Right lung (tissue), 5 donors: ENCODE data around the gene SLIT3. TPM values are rescaled to one million over a fixed set of nuclear protein-coding genes. Genes with fewer than 3 reads are reported as not detected.

Experiments
- DNase-seq, 2 donors: peaks; one replicate each; pipeline ENCODE4 v3.0.0-alpha.2; 2013
- polyA plus RNA-seq, 5 donors: library from polyadenylated mRNA; unstranded; fragments of 120-200 nt; gene quantifications; one replicate each; pipeline versions ENCODE4 v1.2.1 to v1.2.3, GENCODE V29; 2013; ENCODE audit warnings: inconsistent platforms in 1 of 5, low replicate concordance in 1 of 5; ENCODE audit not compliant: insufficient read length in 5 of 5, insufficient read depth in 1 of 5

Gene SLIT3
- polyA plus RNA-seq, 5 donors = 29.5 to 51.0 (median 42.9) TPM

DNA sequence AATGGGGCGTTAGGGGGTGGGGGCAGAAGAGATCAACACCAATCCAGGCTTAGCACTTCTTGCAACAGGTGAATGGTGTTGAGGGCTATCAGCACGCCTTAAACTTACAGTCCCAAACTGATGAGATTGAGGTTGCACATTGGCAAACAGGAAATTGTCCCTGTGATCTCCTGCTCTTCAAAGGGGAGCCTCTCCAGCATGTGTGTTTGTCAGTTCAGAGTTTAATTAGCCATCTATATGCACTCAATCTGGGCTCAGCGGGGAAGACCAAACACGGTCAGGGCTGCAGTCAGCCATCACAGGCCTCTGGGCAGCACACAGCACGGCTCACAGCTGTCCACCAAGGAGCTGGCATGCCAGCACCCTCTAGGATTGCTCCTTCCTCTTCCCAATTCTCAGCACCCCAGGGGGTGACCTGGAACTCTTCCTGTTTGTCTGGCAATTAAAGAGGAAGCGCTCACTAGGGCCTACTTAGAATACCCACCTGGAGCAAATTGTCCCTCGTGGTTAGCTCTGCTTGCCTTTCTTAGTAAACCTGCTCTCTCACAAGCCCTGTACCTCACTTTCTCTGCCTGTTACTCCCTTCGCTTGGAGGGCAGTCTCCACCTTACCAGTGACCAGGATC, 217.4 kb downstream of the SLIT3 start:
- no peak for DNase-seq

DNA sequence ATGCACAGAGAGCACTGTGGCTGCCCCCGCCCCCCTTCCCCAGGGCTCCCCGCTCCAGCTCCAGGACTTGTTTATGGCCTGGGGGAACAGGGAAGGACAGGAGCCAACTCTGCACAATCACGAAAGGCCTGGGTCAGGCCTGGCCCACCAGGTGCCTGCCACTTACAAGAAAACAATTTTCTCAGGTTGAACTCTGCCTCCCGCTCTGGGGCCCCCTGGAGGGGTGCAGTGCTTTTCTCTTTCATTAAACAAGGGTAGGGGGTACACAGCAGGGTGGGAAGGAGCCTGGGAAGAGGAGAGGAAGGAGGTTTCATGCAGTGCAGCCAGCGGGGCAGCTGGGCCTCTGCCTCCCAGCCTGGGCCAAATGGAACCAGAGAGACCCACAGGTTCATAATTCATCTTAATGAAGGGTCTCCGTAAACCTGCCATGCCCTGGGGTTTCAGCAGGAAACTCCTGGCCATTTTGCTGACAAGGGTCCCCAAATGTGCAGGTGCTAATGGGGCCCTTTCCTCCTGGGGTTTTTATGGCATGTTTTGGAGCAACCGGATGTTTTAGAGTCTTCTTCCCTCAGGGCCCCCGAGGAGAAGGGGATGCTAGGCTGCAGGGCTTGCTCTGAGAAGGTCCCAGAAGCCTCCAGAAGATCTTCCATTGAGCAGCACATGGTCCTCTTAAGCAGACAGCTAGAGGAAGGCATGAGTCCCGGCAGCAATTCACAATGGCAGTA, 219.8 kb downstream of the SLIT3 start:
- DNase-seq = no peak

DNA sequence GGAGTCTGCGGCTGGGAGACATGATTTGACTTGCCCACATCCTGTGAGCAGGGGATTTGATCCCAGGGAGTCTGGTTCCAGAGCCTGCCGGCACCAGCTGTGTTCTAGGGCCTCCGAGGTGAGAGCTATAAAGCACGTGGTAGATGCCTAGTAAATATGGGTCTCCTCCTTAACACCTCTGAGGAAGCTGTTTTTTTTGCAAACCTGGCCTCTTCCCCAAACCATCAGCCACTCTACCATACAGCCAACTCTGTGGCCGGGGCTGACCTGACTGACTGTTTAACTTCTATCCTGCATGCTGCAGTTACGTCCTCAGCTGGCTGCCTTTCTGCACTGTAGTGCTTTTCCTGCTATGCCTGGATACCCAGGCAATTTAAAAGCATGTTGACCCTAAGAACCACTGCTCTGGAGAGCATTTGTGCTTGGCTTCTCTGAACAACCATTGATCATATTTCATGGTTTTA, 220.5 kb downstream of the SLIT3 start:
- no peak for DNase-seq

DNA sequence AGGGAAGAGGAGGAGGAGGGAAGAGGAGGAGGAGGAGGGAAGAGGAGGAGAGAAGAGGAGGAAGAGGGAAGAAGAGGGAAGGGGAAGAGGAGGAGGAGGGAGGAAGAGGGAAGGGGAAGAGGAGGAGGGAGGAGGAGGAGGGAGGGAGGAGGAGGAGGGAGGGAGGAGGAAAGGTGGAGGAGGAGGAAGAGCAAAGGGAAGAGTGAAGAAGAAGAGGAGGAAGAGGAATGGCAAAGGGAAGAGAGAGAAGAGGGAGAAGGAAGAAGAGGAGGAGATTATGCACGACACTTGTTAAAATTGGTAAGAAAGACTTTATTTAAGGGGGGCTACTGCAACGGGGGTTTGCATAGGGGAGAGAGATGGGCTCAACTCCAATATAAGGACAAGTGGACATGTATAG, 221.2 kb downstream of the SLIT3 start:
- DNase-seq = no peak

DNA sequence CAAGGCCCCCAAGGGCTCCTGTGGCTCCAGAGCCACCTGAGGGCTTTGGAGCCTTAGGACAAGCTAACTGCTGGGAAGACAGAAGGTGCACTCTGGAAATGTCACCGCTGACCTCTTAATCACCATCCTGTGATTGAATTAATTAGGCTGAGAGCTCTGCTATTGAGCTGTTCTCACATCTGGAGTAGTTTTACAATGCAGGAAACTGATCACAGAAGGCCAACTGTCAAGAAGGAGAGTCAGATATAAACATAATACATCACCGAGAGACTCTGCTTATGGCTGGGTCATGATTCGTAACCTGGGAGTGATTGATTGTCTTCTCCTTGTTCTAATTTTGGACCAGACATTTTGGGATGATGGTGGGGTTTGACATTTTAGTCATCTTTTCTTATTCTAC, 226.1 kb downstream of the SLIT3 start:
- no peak for DNase-seq

DNA sequence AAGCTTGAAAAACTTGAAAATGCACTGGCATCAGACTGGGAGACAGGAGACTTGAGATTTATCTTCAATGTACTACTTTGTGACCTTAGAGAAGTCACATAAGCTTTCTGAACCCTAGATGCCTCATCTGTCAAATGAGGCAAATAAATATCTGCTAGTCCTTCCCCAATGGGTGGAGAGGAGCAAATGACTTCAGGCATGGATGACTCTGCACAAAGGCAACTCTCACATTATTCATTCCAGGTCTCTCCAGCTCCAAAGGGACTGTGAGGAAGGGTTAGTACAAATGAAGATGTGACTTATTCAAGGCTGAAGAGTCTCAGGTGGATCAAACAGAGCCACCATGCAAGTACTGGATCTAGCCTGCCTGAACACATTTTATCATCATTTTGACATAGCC, 228.7 kb downstream of the SLIT3 start:
- DNase-seq = no peak

DNA sequence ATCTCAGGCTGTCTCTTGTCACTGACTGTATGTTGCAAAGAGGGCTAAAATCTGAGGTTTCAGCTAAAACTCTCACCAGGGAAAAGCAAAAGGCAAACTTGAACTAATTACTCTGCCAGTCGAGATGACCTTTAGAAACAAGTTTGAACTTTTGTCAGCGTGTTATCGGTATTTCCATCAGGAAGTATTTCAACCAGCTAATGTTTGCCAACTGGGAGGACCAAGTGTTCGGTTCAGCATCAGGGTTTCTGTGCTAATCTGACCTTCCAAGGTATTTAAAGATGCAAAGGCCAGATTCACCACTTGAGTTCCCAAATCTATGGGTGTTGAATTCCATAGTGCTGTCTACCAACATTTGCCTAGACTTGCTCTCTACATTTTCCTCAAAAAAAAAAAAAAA, 230.5 kb downstream of the SLIT3 start:
- no peak for DNase-seq

DNA sequence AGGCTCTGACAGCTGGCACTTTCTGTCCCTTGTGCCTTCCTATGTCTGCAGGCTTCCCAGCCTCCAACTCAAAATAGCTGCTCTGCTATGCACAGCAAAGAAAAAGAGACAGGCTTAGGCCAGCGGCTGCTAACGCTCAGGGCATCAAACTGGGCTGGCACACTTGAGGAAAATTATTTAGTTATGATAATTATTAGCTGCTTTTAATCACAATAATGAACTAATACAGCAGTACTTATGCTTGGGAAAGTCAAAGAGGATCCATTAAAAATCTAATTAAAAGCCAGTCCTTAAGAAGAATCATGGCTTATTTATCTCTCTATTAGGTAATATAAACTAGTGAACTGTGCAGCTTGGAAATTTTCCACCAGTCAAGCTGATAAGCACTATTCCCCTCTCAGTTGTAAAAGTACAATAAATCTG, 233.2 kb downstream of the SLIT3 start:
- DNase-seq = peak; percentile 55 to 69

DNA sequence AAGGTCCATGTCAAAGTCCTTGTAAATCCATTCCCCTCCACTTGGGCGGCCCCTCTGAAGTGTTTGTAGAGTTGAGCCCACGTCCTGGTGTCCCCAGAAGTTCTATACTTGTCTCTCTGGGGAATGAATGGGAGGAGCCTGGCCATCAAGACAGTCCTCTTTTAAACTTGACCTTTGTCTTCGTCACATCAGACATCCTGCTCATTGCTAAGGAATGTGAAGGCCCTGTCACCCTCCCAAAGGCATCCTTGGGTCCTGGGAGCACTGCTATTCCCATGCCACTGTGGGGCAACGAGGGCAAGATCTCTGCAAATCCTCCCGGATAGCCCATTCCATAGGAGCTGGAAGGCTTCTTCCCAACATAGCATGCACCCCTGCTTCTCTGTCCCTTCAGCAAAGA, 235.5 kb downstream of the SLIT3 start:
- no peak for DNase-seq

DNA sequence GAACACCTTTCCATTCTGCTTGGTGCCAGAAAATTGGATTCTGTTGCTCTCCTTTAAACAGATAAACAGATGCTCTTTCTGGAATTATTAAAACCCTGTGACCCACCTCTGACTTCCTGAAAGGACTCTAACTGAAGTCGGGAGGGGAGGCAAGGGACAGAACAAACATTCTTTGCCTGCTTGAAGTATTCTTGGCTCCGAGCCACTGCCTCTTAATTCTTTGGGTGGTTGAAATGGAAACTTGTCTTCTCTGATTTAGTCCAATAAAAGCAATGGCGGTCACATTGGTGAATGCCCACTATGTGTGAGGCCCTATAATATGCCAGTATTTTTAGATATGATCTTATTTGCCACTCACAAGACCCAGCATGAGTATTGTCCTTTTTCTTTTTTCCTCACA, 236.8 kb downstream of the SLIT3 start:
- peak in 1 of 2 donors; percentile 23 for DNase-seq

DNA sequence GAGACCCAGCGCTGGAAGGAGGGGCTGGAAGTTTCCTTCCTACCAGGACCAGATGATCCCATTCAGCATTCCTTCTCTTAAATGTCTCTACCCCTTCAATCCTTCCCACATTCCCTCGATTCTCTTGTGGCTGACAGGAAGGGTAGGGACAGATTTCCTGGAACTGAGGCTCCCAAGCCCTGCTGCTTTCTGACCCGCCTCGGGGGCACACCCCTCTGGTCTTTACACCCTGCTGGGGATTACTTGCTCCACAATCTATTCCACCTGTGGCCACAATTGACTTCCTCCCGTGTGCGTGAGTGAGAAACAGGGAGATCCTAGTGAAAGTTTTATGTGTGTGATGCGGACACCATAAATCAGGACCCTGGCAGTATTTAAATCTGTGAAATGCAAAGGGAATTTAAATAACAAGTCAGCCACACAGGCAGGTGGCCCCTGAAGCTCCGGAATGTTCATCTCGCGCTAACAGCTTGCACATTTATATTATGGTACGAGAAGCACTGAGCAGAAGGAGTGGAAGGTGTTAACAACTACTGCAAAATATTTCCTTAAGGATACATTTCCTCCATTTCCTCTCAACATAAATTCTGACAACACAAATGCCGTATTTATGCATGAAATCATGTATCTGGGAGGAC, 237.5 kb downstream of the SLIT3 start:
- DNase-seq = no peak

DNA sequence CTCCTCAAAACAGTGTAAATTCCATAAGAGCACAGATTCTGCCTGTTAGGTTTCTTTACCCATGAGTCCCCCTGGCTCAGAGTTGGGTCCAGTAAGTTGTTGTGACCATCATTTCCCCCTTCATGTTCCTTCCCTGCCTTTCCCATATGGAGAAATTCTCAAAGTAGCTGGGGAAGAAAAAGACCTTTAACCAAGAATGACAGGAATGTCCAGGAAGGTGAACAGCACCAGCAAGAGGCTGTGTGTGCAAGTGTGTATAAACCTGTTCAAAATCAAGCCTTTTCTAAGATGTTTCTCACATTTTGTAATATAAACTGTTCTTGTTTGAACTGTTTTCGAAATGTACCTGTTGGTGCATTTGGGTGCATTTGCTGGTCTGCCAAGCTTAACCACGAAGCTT, 238.2 kb downstream of the SLIT3 start:
- no peak for DNase-seq

DNA sequence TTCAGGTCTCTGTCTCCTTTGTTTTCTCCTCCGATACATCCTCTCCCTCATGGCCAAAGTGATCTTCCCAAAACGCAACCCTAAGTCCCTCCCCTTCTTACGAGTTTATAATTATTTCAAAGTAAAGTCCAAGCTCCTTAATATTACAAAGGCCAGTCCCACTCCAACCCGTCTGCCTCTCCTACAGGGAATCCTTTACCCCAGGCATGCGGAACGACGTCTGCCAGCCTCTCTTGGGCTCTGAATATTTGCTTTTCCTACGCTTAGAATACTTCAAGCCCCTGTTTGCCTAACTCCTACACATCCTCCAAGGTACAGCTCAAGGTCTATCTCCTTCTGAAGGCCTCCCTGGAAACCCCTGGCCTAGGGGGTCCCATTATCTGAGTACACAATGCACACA, 246.4 kb downstream of the SLIT3 start:
- DNase-seq = no peak

DNA sequence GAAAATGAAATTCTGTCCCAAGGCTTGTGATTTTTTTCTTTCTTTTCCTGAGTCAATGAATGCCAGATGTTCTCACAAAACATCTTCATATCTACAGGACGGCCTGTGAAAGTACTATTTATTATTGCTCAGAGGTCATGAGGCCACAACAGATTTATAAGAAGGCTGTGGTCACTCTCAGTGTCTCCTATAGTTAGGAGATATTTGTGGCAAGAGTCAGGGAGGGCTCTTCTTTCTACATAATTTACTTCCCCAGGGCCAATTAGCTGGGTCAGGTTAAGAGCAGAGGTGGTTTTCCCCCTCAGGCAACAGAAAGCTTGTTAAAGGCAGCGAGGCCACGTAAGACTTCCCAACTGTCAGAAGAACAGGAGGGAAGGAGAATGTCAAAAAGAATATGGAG, 248.7 kb downstream of the SLIT3 start:
- DNase-seq = no peak

DNA sequence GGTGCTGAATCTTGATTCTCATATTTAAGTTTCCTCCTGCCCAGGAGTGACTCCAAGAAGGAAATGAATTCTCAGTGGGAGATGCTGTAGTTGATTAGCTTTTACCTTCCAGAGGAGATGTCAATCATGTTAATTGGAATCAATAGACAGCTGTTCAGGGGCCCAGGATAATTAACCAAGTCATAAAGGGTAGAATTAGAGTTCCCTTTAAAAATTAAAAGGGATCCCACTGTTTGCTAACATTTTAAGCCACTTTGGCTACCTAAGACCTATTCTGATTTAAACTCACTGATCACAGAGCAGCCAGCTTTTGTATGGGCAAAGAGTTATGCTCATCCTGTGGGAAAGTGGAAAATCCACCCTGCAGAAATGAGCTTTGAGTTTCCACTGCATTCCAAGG, 249.6 kb downstream of the SLIT3 start:
- no peak for DNase-seq

DNA sequence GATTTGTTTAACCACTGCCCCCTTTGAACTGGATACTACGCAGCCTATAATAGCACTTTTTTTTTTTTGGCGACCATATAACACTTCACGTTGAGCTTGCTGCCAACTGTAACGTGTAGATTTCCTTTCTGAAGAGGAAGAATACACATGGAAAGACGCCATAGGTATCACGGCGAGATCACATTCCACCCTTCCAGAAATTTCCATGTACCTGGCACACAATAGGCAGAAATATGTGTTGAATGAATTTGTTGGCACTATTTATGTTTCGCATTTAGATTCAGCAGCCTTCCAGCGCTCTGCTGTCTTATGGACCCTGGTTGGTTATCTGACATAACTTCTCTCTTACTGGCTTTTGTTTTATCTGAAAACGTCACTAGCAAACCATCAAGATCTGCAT, 250.3 kb downstream of the SLIT3 start:
- no peak for DNase-seq

DNA sequence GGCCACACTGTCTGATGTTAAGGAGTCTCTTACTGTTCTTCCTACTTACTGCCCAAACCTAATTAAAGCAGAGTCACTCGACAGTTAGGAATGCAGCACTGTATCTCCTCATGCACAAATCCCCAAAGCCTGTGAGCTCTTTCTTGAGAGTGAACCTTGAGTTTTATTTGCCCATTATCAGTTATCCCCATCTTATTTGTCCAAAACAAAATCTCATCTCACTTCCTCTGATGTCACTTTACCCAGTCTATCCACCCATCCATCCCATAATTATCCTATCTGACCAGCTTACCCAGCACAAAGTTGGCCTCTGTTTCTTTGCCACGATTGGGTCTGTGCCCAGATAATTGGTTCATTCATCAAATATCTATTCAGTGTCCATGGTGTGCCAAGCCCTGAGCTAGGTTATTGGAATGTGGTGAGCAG, 250.8 kb downstream of the SLIT3 start:
- DNase-seq = no peak

DNA sequence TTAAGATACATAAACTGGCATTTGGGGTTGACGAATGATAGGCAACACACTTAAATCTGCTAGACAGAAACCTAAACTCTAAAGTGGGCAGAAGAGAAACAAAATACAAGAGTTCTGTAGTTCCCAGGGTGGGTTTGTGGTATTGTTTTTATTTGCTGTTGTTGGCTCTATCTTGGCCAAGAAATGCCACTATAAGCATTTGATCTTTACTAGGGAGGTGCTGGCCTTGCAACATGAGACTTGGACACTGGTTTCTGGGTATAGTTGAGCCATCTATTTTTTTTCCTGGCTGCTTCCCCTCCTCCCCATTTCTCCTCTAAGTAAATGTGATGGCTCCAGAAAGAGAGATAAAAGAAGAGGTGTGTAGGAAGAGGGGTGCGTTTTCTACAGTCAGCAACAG, 251.2 kb downstream of the SLIT3 start:
- no peak for DNase-seq

DNA sequence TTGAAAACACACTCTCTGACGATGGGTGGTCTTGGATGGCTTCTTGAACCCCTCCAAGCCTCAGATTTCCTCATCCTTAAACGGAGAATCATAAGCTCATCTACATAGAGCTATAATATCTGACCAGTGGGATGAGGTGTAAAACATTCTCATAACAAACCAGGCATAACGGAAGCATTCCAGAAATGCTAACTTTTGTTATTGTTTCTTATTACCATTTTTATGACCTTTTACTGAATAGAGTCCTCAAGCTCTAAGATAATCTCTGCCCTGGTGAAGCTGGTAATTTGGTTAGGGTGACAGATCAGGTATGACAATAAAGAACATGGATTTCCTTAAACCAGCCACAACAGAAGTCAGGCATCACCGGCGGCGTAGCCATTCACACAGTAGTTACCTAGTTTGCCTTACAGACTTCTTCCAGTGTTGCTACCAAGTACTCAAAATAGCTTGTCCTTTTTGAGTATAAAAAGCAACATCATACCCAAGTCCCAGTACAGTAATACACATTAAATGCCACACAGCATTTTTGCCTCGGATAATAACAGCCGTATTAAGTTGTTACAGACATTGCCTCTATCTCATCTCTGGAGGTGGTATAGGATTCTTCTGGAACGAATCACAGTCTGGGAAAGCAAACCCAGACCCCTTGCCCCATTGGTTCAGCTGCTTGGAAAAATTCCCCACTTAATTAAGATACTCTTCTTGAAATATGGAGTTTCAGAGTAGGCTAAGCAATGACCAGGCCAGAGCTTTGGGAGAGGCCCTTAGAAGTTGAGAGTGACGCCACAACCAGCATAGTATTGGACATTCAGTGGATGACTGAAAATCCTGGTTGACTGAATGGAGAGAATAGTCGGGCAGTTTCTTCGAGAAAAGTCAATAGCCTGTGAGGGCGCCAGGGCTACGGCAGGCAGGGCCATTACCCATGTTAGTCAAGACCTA, 252.5 kb downstream of the SLIT3 start:
- no peak for DNase-seq

DNA sequence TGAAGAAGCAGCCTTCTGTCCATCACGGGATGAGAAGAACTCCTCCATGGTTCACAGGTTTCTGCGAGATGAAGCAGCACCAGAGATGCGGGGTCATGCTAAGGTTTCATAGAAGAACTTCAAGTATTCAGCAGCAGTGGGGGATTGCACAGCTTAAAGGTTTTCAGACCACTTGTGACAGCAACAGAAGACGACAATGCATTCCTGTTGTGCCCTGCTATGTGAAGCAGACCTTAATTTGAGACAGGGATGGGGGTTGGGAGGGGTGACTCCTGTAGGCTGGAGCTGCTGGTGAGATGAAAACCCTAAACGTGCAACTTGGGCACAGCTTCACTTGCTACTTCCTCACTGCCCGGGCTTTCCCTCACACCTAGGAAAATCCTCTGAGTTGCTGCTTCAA, 256.0 kb downstream of the SLIT3 start:
- DNase-seq = no peak

DNA sequence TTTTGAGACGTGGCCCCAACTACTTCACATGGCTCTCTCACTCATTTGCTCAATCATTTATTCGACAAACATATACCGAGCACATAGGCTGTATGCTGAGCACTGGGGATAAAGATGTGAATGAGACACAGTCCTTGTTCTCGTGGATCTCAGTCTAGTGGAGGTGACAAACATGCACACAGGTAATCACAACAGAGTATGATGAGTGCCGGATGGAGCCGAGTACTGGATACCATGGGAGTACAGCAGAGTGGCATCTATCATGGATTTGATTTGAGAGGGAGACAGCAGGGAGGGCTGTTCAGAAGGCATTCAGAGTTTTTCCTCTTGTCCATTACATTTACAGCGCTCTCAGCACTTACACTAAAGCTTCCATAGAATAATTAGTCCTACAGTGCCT, 259.8 kb downstream of the SLIT3 start:
- no peak for DNase-seq

DNA sequence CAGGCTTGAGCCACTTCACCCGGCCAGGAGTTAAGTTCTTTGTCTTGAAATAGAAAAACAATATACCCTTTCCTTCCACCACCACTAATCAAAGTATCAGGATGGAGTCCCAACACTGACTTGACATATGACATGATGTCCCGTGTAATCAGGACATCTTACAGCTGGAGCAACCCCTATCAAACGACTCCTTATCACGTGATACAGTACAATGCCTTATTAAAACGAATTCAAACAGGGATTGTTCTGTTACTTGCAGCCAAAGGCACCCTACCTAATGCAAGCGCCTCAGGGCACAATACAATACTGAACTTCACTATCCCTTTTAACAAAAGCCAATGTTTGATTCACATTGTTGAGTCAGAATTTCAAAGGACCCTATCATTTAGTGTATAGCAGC, 261.3 kb downstream of the SLIT3 start:
- no peak for DNase-seq
